Caco-2 (cell line): Measurements from ENCODE around the gene PRKAG2. TPM values are rescaled to one million over a fixed set of nuclear protein-coding genes. Genes with fewer than 3 reads are reported as not detected.

Experiments used
- BruUV-seq: library from RNA; stranded (reverse); fragments of 400-500 nt; replicated peaks from 2 replicates; lab custom pipeline; 2021; lab: Mats Ljungman, UMichigan
- CTCF ChIA-PET: fragments of 300-600 bp; sonication (Branson Sonifier 250); formaldehyde crosslinking; loops from one replicate; lab custom pipeline; 2022; ENCODE audit warnings: antibody characterized with exemption; lab: Charles Lee
- POLR2A ChIA-PET: fragments of 300-600 bp; sonication (Branson Sonifier 250); formaldehyde crosslinking; loops from one replicate; lab custom pipeline; 2022; ENCODE audit warnings: antibody characterized with exemption; lab: Charles Lee
- DNase-seq, 2 experiments: peaks; one replicate each; pipeline versions ENCODE4 v3.0.0 to v3.0.0-alpha.2; 2020 to 2022
- H3K27me3 ChIP-seq: replicated peaks from 2 replicates; pipeline ENCODE4 v1.6.0; 2011; ENCODE audit warnings: low read length; ENCODE audit not compliant: control insufficient read depth, insufficient read depth
- H3K36me3 ChIP-seq: 2 replicates; pipeline ENCODE4 v1.5.1; 2011; ENCODE audit warnings: low read length; ENCODE audit not compliant: control insufficient read depth, insufficient read depth
- H3K4me1 ChIP-seq: fragments of 250-450 bp; sonication (Bioruptor Pico); 2 replicates; pipeline ENCODE4 v1.5.1; 2020; ENCODE audit warnings: mild to moderate bottlenecking
- H3K4me3 ChIP-seq: 2 replicates; pipeline ENCODE4 v1.5.1; 2011; ENCODE audit warnings: low read depth, mild to moderate bottlenecking, control low read depth, low read length
- H3K9me3 ChIP-seq: fragments of 250-450 bp; sonication (Bioruptor Pico); 2 replicates; pipeline ENCODE4 v1.5.1; 2020; ENCODE audit warnings: mild to moderate bottlenecking, moderate library complexity
- H3K27ac Mint-ChIP-seq: one replicate; pipeline ENCODE4 v1.8.0; 2022; ENCODE audit warnings: mixed read lengths; ENCODE audit not compliant: unreplicated experiment
- H3K27me3 Mint-ChIP-seq: one replicate; pipeline ENCODE4 v1.8.0; 2022; ENCODE audit warnings: mixed read lengths; ENCODE audit not compliant: insufficient read depth, unreplicated experiment
- H3K36me3 Mint-ChIP-seq: one replicate; pipeline ENCODE4 v1.8.0; 2022; ENCODE audit warnings: mild to moderate bottlenecking, mixed read lengths; ENCODE audit not compliant: insufficient read depth, unreplicated experiment
- H3K4me1 Mint-ChIP-seq: one replicate; pipeline ENCODE4 v1.8.0; 2022; ENCODE audit warnings: low read depth, mixed read lengths; ENCODE audit not compliant: unreplicated experiment
- H3K4me3 Mint-ChIP-seq: one replicate; pipeline ENCODE4 v1.8.0; 2022; ENCODE audit warnings: mild to moderate bottlenecking, moderate library complexity, mixed read lengths; ENCODE audit not compliant: unreplicated experiment
- H3K9me3 Mint-ChIP-seq: one replicate; pipeline ENCODE4 v1.8.0; 2022; ENCODE audit warnings: mixed read lengths; ENCODE audit not compliant: unreplicated experiment
- intact Hi-C: fragments of 100-400 bp; cut with micrococcal nuclease; formaldehyde crosslinking; loops from one replicate; pipeline ENCODE4 v1.10.0; 2022; ENCODE audit not compliant: unreplicated experiment
- total RNA-seq: library from RNA; stranded (reverse); gene quantifications from 2 replicates; pipeline ENCODE4 v1.2.3, GENCODE V29; 2022
- TF ChIP-seq, protein P1 (sequence below), 2 experiments: fragments of 200-600 bp in 1 of 2; IDR thresholded peaks; 1 replicate in 1 of 2; 2 replicates in 1 of 2; pipeline versions ENCODE4 v1.5.1 to v1.8.0; 2011 to 2022; ENCODE audit warnings: antibody characterized with exemption in 1 of 2, control low read depth in 1 of 2, inconsistent platforms in 1 of 2, low read depth in 1 of 2, low read length in 1 of 2, mild to moderate bottlenecking in 1 of 2, moderate library complexity in 1 of 2; ENCODE audit not compliant: insufficient read depth in 1 of 2, severe bottlenecking in 1 of 2, unreplicated experiment in 1 of 2

PRKAG2 gene
- total RNA-seq, 1 experiment from 2014 or later = 15.9 TPM

- intact Hi-C loops = no loop called here
- Histone ChIP-seq H3K4me1 (0 out of 2 replicates have a peak, but pooled peaks cover 6% of the 10 kb centered on the region), H3K27me3 (no peaks in the 10 kb centered on the region), H3K4me3 (no peak overlapping the region), H3K9me3 (no peaks in the 10 kb centered on the region), H3K36me3 (no peaks in the 10 kb centered on the region)
- POLR2A ChIA-PET = no interaction called here
- H3K36me3 Mint-ChIP-seq = no peaks in the 10 kb centered on the region
- no peak overlapping the region for H3K27ac Mint-ChIP-seq
- H3K27me3 Mint-ChIP-seq = peaks cover 3% of the 10 kb centered on the region
- no TSS peak for BruUV-seq
- CTCF ChIA-PET = no interaction called here
- H3K4me1 Mint-ChIP-seq = peaks cover 16% of the 10 kb centered on the region
- no peaks in the 10 kb centered on the region for H3K9me3 Mint-ChIP-seq
- no peak for DNase-seq
- no peak overlapping the region for H3K4me3 Mint-ChIP-seq
- TF ChIP-seq, protein P1, sequence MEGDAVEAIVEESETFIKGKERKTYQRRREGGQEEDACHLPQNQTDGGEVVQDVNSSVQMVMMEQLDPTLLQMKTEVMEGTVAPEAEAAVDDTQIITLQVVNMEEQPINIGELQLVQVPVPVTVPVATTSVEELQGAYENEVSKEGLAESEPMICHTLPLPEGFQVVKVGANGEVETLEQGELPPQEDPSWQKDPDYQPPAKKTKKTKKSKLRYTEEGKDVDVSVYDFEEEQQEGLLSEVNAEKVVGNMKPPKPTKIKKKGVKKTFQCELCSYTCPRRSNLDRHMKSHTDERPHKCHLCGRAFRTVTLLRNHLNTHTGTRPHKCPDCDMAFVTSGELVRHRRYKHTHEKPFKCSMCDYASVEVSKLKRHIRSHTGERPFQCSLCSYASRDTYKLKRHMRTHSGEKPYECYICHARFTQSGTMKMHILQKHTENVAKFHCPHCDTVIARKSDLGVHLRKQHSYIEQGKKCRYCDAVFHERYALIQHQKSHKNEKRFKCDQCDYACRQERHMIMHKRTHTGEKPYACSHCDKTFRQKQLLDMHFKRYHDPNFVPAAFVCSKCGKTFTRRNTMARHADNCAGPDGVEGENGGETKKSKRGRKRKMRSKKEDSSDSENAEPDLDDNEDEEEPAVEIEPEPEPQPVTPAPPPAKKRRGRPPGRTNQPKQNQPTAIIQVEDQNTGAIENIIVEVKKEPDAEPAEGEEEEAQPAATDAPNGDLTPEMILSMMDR (IDR thresholded peaks at IDR 0.05; ENCODE audit: insufficient read depth in 1 of 2, low read depth in 1 of 2, low read length in 1 of 2, severe bottlenecking in 1 of 2, unreplicated experiment in 1 of 2) = no peak
Observed at GRCh38 chr7:151551820-151552219, 325.1 kb downstream of the PRKAG2 start.

GRCh38 chr7:151550656-151551286, 326.1 kb downstream of the PRKAG2 start:
- CTCF ChIA-PET = no interaction called here
- Mint-ChIP-seq H3K36me3 (no peaks in the 10 kb centered on the region), H3K27ac (no peak overlapping the region), H3K9me3 (no peaks in the 10 kb centered on the region), H3K27me3 (peaks cover 3% of the 10 kb centered on the region), H3K4me3 (no peak overlapping the region), H3K4me1 (peaks cover 16% of the 10 kb centered on the region)
- BruUV-seq = no TSS peak
- no peak overlapping the region for H3K4me3 ChIP-seq
- TF ChIP-seq, protein P1 (IDR thresholded peaks at IDR 0.05; ENCODE audit: insufficient read depth in 1 of 2, low read depth in 1 of 2, low read length in 1 of 2, severe bottlenecking in 1 of 2, unreplicated experiment in 1 of 2) = no peak
- intact Hi-C loops = no loop called here
- no peaks in the 10 kb centered on the region for H3K36me3 ChIP-seq
- H3K27me3 ChIP-seq = no peaks in the 10 kb centered on the region
- 0 out of 2 replicates have a peak, but pooled peaks cover 6% of the 10 kb centered on the region for H3K4me1 ChIP-seq
- no peaks in the 10 kb centered on the region for H3K9me3 ChIP-seq
- POLR2A ChIA-PET = no interaction called here
- no peak for DNase-seq

DNA sequence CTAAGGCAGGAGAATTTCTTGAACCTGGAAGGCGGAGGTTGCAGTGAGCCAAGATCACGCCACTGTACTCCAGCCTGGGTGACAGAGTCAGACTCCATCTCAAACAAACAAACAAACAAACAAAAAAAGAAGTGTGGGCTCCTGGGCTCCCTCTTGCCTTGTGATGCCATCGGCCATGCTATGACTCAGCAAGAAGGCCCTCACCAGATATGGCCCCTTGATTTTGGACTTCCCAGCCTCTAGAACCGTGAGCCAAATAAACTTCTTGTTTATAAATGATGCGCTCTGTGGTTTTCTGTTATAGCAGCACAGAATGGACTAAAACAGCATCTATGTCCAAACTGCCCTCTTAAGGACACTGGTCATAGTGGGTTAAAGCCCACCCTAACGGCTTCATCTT, 327.3 kb downstream of the PRKAG2 start:
- Mint-ChIP-seq H3K9me3 (no peaks in the 10 kb centered on the region), H3K4me1 (peaks cover 16% of the 10 kb centered on the region), H3K4me3 (no peak overlapping the region), H3K27me3 (peaks cover 3% of the 10 kb centered on the region), H3K36me3 (no peaks in the 10 kb centered on the region), H3K27ac (no peak overlapping the region)
- ChIA-PET CTCF (no interaction called here), POLR2A (no interaction called here)
- TF ChIP-seq, protein P1 (IDR thresholded peaks at IDR 0.05; ENCODE audit: insufficient read depth in 1 of 2, low read depth in 1 of 2, low read length in 1 of 2, severe bottlenecking in 1 of 2, unreplicated experiment in 1 of 2) = no peak
- BruUV-seq = no TSS peak
- Histone ChIP-seq H3K4me1 (0 out of 2 replicates have a peak, but pooled peaks cover 6% of the 10 kb centered on the region), H3K9me3 (no peaks in the 10 kb centered on the region), H3K4me3 (no peak overlapping the region), H3K36me3 (no peaks in the 10 kb centered on the region), H3K27me3 (no peaks in the 10 kb centered on the region)
- intact Hi-C loops = no loop called here
- DNase-seq = no peak
